LoVo (cell line): ENCODE results near the gene GOLGA6B.
"Not testable (repeated sequence)": the region's sequence is repeated elsewhere in the genome, so short reads cannot be mapped to it uniquely, and the experiment has no call there.

Experiments
- DNase-seq: peaks from one replicate; pipeline ENCODE4 v3.0.0-alpha.2; 2016; ENCODE audit warnings: low spot score

Gene GOLGA6B, protein sequence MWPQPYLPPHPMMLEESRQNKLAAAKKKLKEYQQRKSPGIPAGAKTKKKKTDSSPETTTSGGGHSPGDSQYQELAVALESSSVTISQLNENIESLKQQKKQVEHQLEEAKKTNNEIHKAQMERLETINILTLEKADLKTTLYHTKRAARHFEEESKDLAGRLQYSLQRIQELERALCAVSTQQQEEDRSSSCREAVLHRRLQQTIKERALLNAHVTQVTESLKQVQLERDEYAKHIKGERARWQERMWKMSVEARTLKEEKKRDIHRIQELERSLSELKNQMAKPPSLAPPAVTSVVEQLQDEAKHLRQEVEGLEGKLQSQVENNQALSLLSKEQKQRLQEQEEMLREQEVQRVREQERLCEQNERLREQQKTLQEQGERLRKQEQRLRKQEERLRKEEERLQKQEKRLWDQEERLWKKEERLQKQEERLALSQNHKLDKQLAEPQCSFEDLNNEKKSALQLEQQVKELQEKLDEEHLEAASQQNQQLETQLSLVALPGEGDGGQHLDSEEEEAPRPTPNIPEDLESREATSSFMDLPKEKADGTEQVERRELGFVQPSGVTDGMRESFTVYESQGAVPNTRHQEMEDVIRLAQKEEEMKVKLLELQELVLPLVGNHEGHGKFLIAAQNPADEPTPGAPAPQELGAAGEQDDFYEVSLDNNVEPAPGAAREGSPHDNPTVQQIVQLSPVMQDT

DNA sequence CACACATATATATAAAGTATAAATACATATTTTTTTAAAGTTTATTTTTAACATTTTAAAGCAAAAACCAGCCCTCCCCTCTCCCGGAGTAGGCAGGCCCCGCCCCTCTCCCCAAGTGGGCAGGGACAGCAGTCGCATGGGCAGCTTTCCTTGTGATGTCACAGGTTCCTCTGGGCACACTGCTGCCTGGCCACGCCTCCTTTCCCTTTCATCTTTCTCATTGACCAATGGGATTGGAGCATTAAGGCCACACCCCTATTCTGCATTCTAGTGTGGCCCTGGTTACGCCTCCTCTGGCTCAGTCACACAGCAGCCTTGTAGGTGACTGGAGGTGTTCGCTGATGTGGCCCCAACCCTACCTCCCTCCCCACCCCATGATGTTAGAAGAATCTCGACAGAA lies at the start of gene GOLGA6B:
GOLGA6B (plus strand) TSS at position 301 of the 400 bp plus-strand sequence; CDS start at position 342, 41 bp downstream.
- not testable (repeated sequence) for DNase-seq

DNA sequence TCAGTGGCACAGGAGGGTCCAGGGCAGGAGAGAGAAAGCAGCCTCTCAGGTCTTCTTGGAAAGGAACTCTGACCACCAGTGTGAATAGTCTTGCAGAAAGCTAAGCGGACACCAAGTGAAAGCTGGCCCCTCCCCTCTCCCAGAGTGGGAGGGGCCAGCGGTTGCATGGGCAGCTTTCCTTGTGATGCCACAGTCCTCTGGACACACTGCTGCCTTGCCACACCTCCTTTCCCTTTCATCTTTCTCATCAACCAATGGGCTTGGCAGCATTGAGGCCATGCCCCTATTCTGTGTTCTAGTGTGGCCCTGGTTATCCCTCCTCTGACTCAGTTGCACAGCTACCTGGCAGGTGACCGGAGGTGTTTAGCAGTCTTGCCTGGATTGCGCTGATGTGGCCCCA lies 49.7 kb upstream of the GOLGA6B start:
- no peak for DNase-seq

DNA sequence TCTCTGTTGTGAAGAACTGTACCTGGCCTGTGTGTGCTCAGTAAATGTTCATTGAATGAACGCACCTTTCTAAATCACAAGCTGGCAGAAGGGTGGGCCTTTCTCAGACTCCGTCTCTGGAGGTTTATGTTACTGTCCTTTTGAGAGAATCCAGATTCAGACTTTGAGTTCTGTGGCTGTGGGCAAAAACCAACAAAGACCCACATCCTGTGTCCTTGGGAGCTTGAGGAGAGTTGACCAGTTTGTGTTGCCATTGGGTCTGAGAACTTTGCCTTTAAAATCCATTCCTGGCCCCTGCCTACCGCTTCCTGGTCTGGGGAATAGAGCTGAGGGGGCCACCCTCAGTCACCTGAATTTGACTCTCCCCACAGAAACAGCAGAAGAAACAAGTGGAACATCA lies 46.4 kb upstream of the GOLGA6B start:
- not testable (repeated sequence) for DNase-seq

DNA sequence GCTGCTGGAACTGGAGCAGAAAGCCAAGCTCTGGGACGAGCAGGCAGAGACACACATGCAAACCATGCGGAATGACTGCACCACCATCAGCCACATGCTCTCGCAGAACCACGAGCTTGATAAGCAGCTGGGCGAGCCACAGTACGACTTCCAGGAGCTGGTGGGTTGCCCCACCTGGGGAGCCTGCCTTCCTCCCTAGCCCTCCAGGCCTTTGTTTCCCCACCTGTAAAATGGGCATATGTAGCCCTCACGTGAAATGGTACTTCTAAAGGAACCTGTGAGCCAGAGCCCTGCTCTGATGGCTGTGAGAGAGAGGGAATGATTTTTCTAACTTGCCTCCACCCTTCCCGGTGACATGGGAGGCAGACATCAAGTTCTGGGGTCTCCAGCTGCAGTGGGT lies 44.6 kb upstream of the GOLGA6B start:
- no peak for DNase-seq

DNA sequence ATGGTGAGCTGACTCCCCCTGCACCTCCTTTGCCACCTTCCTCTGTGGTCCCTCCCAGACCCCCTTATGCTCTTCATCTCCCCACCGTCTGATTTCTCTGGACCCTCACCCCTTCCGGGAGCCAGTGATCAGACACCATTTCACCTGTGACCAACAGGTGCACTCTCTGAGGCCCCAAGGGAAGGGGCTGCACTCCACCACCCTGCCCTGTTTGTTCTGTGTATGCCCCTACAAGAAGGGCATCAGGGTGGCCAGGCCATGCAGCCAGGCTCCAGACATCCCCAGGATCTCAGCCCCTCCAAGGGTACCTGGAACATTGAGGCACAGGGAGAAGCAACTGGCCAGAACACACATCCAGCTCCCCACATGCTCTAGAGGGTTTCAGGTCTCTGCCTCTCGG lies 42.2 kb upstream of the GOLGA6B start:
- DNase-seq: not testable (repeated sequence)

DNA sequence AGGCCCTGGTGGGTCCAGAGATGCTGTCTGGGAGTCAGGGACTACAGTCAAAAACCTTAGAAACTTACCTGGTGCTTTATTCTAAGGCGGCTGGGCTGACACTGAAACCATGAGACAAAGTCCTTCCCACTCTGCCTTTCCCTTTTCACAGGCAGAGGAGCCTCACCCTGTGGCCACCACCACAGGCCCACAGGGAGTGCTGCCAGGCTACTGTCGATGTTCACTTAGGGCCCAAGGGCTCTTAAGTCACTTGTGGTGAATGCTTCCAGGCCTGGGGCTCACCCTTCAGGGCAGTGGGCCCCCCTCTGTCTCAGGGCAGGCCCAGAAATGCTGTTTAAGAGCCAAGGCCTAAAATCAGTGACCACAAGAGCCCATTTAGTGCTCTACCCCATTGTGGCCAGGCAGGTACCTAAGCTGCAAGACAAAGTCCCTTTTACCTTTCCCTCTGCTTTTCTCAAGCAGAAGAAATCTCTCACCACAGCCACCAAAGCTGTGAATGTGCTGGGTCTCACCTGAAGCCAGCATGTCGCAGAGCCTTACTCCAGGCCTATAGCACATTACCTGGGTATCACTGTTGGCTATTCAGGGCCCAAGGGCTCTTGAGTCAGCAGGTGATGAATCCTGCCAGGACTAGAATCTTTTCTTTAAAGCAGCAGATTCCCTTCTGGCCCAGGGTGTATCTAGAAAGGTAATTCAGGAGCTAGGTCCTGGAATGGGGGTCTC lies 39.5 kb upstream of the GOLGA6B start:
- DNase-seq: no peak

DNA sequence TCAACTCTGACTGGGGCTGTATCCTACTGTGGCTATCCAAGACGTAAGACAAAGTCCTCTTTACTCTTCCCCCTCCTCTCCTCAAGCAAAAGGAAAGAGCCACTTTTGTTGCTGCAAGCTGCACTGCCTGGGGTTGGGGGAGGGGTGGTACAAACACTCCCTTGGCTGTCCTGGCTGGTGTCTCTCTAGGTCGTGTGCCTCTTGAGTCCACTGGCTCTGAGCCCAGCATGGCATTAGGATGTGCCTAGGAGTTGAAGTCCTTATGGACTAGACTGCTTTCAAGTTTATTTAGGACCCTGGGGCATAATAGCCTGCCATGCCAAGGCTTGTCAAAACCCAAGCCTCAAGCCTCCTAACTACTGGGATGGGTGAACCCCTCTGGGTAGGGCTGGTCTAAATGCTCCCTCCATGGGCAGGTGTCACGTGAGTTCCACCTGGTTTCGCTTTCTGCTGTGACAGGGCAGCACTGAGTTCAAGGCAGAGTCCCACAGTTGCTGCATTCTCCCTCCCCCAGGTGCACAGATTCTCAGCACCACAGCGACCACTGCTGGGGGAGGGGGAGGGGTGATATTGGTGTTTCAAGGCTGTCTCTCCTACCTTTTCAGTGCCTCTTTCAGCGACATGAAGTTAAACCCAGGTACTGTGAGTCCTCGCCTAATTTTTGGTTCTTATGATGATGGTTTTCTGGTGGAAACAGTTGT lies 38.8 kb upstream of the GOLGA6B start:
- not testable (repeated sequence) for DNase-seq

DNA sequence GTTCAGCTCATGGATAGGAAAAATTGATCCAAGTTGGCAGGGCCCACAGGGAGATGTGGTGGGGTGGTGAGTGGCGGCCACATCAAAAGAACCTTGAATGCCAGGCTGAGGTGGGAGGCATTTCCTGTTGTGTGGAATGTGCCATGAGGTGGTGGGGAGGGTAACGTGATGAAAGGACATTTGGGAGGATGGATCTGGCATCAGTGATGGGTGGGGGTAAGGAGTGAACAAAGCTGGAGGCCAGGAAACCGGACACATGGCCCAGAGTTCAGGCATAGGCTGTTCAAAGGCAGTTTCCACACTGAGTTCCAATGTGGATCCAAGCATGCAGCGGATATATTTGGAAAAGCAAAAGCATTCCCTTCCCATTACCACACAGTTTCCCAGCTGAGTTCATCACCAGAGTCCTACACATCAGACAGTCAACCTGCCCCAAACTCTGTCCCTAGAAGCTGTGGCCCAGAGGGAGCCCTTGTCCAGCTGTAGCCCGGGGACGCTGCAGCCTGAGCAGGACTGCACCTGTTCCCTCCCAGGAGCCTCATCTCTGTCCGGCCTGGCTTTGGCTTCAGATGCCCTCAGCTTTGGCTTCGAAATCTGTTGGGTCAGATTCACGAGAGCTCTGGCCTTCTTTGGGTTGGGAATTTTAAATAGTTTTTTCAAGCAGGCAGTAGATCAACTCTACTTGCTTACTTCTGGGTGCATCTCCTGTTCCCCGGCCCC lies 37.8 kb upstream of the GOLGA6B start:
- DNase-seq: no peak

DNA sequence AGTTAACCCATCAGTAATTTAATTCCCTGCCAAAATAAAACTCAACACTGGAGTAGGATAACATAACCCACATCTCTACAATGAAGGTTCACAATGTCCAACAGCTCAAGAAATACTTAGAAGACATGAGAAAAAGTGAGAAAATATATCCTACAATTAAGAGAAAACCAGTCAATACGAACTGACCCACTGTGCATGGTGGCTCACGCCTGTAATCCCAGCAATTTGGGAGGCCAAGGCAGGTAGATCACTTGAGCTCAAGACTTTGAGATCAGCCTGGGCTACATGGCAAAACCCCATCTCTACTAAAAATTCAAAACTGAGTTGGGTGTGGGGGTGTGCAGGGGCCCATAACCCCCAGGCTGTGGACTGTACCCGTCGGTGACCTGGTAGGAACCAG lies 30.6 kb upstream of the GOLGA6B start:
- not testable (repeated sequence) for DNase-seq

DNA sequence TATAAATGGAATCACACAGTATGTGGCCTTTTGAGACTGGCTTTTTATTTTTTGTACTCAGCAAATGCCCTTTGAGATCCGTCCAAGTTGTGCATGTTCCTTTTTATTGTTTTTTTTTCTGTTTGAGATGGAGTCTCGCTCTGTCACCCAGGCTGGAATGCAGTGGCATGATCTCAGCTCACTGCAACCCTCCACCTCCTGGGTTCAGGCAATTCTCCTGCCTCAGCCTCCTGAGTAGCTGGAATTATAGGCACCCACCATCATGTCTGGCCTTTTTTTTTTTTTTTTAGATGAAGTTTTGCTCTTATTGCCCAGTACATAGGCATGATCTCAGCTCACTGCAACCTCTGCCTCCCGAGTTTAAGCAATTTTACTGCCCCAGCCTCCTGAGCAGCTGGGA lies 28.3 kb upstream of the GOLGA6B start:
- not testable (repeated sequence) for DNase-seq

DNA sequence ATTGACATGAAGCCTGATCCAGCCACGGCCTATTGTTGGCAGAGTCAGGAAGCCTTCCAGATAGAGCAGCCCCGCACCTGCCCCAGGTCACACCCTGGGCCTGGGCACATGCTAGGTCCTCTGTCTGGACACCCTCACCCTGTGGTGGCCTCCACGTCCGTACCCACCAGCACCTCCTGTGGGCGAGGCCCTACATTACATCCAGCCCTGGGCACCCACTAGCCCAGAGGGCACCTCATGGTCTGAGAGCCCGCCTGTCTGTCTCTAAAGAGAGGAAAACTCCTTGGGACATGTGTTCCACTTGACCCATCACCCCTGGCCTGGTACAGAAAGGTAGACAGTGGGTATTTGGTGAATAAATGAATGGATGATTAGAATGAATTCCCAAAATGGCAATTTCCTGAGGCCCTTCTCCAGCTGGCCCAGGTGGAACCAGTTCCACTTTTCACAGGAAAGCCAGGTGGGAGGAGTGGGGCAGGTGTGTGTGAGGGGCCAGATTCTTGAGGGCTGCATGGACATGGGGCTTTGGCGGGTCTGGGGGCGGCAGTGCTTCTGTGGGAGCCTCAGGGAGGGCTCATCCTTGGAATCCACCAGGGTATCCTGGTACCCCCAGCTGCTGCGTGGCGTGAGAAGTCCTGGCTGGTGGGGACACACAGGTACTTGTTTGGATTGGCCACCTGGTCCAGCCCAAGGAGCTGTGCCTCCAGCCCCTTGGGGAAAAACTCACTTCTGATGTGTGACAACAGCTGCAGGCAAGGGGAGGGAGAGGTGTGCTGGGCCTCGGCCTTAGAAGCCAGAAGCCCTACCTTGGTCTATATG lies 26.0 kb upstream of the GOLGA6B start:
- not testable (repeated sequence) for DNase-seq

DNA sequence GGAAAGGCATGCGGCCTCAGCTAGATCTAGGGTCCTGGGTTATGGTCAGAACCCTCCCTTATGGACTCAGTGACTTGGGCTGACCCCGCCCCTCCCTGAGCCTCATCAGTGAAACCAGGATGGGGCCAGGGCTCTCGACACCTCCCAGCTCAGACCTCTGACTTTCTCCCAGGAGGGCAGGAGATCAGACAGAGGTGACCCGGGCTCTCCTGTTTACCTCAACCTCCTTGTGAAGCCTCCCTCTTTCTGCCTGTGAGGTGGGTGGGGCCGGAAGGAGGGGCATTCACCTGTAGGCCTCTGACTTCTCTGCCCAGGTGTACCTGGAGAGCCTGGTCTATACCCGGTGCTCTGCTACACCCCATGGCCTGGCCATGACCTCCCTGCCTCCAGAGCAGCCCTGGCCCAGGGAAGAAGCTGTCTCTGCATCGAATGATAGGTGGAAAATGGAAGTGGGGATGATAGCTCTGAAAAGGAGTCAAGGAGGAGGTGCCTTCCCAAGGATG lies 25.4 kb upstream of the GOLGA6B start:
- not testable (repeated sequence) for DNase-seq

DNA sequence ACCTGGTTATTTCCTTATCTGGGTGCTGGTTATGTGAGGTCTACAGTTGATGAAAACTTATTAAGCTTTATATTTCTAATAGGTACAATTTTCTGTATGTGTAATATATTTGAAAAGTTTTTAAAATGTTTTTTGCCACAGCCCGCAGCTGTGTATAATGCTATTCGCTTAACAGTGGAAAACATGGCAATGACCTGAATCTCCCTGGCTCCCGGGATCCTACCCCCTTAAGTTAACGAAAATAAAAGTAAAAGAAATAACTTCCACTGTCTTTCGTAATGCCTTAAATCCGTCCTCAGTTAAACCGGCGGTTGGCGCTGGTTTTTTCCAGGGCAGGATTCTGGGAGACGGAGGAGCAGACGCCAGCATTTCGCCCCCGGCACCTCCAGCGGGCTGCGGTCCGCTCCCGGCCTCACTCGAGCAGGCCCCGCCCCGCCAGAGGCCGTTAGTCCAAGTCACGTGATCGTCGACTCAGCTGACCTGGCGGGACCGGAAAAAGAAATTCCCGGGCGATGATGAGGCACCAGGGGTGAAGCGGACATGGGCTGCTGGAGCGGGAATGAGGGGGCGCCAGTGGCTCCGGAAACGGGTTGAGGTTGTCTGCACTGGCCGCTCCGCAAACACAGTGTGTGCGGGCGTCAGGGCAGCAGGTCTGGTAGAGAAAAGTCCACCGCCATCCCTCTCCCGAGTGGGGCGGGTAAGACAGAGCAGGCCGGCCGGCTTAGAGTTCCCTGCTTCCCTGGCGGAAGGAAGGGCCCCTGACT lies 17.8 kb upstream of the GOLGA6B start:
- DNase-seq: peak; percentile 71

DNA sequence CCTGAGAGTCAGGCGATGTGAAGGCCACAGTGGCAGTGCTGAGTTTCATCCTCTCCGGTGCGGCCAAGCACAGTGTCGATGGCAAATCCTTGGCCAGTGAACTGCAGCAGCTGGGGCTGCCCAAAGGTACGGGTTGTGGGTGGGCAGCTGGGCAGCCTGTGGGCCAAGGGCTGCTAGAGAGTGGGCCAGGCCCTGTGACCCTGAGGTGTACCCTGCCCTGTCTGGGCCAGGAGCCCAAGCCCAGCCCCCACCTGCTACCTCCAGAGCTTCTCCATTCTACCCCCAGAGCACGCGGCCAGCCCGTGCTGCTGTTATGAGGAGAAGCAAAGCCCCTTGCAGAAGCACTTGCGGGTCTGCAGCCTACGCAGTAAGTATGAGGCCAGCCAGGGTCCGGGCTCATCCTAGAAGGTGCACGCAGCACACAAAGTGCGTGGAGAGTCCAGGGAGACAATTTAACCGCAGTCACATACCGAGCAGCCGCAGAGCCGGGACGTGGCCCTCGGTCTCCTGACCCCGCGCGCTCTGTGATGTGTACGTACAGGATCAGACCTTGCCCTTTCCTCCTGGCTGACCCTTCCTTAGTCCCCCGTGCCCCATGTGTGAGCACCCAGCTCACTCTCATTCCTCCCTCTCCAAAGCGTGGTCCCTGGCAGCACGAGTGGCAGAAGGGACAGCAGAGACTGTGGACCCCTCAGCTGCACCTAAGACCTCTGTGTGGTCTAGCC lies 14.6 kb upstream of the GOLGA6B start:
- not testable (repeated sequence) for DNase-seq

DNA sequence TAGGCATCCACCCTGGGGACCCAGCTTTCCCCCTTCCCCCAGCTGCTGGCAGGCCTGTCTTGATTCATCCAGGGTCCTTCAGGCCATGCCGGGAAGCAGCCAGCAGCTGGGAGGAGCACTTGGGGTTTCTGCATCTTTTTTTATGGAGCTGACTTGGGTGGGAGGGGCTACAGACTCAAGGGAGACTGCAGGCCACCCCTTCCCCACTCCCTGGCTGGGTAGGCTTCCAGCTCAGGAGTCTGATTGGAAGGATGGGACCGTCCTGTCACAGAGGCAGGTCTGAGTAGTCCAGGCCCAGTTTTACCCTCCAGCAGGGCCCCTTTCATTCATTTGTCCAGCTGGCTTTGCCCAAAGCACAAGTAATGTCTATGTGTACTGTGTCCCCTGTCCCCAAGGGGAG lies 12.2 kb upstream of the GOLGA6B start:
- DNase-seq: not testable (repeated sequence)

DNA sequence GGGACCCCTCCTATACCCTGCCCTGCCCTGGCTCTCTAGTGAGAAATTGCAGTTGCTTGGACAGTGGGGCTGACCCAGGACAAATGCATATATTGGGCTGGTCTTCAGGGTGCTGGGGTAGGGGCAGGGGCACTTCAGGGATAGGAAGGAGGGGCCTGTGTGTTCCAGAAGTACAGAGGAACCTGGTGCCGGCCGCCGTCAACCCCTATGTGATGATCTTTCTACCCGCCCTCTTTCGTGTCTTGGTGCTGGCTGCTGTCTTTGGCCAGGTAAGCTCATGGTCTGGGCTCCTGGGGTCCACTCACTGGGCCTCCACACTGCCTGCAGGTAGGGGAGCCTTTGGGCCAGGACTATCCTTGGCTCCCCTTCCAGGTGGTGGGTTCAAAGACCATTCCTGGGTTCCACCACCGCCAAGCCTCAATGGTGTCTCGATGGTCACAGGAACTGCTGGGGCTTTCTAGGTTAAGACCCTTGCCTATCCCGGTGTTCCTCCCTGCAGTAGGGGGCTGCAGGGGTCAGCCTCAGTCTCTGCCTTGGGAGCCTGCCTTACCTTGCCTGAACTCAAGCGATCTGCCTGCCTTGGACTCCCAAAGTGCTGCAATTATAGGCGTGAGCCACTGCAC lies 5.8 kb upstream of the GOLGA6B start:
- not testable (repeated sequence) for DNase-seq

DNA sequence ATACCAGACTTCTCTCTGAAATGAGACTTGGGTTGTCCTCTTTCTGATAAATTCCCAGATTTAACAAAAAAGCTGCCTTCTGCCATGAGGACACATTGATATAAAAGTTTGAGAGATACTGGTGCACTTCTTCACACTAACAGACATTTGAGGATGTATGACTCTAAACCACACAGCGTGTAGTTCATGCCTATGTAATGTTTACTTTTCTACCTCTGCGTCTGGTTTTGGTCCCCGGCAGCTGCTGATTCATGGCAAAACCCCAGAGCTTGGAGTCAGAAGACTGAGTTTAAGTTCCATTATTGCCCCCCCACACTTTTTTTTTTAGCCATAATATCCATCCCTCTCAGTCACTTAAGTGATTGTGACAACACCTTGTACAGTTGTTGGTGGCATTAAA lies 1.5 kb downstream of the GOLGA6B start:
- DNase-seq: not testable (repeated sequence)

DNA sequence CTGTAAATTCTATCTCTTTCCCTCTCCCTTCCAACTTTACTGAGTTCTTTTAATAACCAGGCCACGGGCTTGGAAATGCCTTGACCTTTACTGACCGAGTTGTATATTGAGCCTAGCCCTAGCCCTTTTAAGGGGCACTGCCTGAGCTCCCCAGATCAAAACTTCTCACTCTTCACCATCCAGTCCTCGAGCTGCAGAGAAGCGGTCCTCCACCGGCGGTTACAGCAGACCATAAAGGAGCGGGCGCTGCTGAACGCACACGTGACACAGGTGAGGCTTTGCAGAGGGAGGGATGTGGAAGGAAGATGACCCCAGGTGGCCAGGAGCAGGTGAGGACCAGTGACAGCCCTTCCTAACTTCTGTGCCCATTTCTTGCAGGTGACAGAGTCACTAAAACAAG lies 6.6 kb downstream of the GOLGA6B start:
- DNase-seq: not testable (repeated sequence)
